ENCODE results near the gene PRIMPOL.

The PRIMPOL gene

GRCh38 chr4:184668511-184669114 lies 19.1 kb downstream of the PRIMPOL start:
- no peak for DNase-seq

- DNase-seq, result no peak
Measured at GRCh38 chr4:184669251-184669650, 19.7 kb downstream of the PRIMPOL start.

- DNase-seq, result no peak
Measured at GRCh38 chr4:184671101-184671500, 21.6 kb downstream of the PRIMPOL start.

- DNase-seq, result no peak
Measured at GRCh38 chr4:184672741-184673140, 23.2 kb downstream of the PRIMPOL start.

GRCh38 chr4:184674011-184674410 lies 24.5 kb downstream of the PRIMPOL start:
- no peak for DNase-seq

GRCh38 chr4:184675018-184675417 lies 25.5 kb downstream of the PRIMPOL start:
- no peak for DNase-seq

GRCh38 chr4:184675821-184676492 lies 26.4 kb downstream of the PRIMPOL start:
- no peak for DNase-seq

GRCh38 chr4:184680698-184681097 lies 31.2 kb downstream of the PRIMPOL start:
- no peak for DNase-seq

- no peak for DNase-seq
Measured at GRCh38 chr4:184681916-184682315, 32.4 kb downstream of the PRIMPOL start.

- DNase-seq, result no peak
Measured at GRCh38 chr4:184684491-184685189, 35.1 kb downstream of the PRIMPOL start.

GRCh38 chr4:184688005-184688404 lies 38.5 kb downstream of the PRIMPOL start:
- no peak for DNase-seq

- no peak for DNase-seq
Measured at GRCh38 chr4:184688447-184688846, 38.9 kb downstream of the PRIMPOL start.

GRCh38 chr4:184689681-184690080 lies 40.1 kb downstream of the PRIMPOL start:
- no peak for DNase-seq

- no peak for DNase-seq
Measured at GRCh38 chr4:184693056-184693455, 43.5 kb downstream of the PRIMPOL start.

GRCh38 chr4:184694412-184694956 lies 44.9 kb downstream of the PRIMPOL start:
- no peak for DNase-seq

GRCh38 chr4:184695178-184695896 lies 45.8 kb downstream of the PRIMPOL start:
- no peak for DNase-seq

- DNase-seq, result no peak
Measured at GRCh38 chr4:184697956-184698355, 48.4 kb downstream of the PRIMPOL start.

GRCh38 chr4:184699941-184700340 lies 50.4 kb downstream of the PRIMPOL start:
- no peak for DNase-seq

- no peak for DNase-seq
Measured at GRCh38 chr4:184702114-184702513, 52.6 kb downstream of the PRIMPOL start.

- DNase-seq, result no peak
Measured at GRCh38 chr4:184705692-184706091, 56.2 kb downstream of the PRIMPOL start.

GRCh38 chr4:184706453-184706852 lies 56.9 kb downstream of the PRIMPOL start:
- no peak for DNase-seq

- no peak for DNase-seq
Measured at GRCh38 chr4:184712322-184712721, 62.8 kb downstream of the PRIMPOL start.

GRCh38 chr4:184713887-184714286 lies 64.3 kb downstream of the PRIMPOL start:
- no peak for DNase-seq
